GM21367 (cell line): Measurements from ENCODE around the gene APOA5.
"Not testable (repeated sequence)": the region's sequence is repeated elsewhere in the genome, so short reads cannot be mapped to it uniquely, and the experiment has no call there.

Experiments
- ATAC-seq: cut with Tn5 transposase; IDR thresholded peaks from one replicate; pipeline ENCODE4 v1.9.1; 2021; ENCODE audit not compliant: unreplicated experiment

Gene APOA5

DNA sequence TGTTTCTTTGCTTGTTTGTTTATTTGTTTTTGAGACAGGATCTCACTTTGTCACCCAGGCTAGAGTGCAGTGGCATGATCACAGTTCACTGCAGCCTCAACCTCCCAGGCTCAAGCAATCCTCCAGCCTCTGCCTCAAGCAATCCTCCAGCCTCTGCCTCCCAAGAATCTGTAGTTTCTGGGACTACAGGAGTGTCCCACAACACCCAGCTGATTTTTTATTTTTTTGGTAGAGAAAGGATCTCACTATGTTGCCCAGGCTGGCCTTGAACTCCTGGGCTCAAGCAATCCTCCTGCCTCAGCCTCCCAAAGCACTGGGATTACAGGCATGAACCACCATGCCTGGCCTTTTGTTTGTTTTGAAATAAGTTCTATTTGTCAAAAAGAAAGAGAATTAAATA is 10.0 kb upstream of the APOA5 start:
- ATAC-seq = not testable (repeated sequence)

GRCh38 chr11:116800610-116801009 is 8.9 kb upstream of the APOA5 start:
- no peak for ATAC-seq

- no peak for ATAC-seq
These were observed 6.7 kb upstream of the APOA5 start for GRCh38 chr11:116798368-116798767.

DNA sequence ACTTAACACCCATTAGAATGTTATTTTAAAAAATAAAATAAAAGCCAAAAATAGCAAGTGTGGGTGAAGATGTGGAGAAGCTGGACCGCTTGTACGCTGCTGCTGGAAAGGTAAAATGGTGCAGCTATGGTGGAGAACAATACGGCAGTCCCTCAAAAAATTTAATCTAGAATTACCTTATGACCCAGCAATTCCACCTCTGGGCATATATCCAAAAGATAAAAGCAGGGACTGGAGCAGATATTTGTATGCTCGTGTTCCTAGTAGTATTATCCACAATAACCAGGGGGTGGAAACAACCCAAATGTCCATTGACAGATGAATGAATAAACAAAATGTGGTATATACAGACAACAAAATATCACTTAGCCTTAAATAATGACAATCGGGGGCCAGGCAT is 6.1 kb upstream of the APOA5 start:
- no peak for ATAC-seq

- no peak for ATAC-seq
These were observed 4.9 kb upstream of the APOA5 start for GRCh38 chr11:116796548-116796947.

DNA sequence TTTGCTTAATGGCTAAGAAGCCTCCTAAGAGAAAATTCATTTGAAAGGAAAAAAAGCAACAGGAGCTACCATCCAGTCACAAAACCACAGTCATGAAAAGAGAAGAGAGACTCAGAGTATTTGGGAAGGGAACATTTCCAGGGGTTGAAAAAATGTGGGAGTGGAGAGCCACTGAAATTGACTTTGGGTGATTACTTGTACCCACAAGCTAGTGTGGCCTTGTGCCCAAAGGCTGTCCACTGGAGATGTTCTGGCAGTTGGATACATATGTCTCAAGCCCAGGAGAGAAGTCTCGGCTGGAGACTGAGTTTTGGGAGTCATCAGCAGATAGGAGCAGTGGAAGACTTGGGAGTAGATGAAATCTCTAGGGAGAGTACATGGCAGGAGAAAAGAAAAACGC is 3.2 kb upstream of the APOA5 start:
- no peak for ATAC-seq

GRCh38 chr11:116793772-116794097 is 2.1 kb upstream of the APOA5 start:
- no peak for ATAC-seq

DNA sequence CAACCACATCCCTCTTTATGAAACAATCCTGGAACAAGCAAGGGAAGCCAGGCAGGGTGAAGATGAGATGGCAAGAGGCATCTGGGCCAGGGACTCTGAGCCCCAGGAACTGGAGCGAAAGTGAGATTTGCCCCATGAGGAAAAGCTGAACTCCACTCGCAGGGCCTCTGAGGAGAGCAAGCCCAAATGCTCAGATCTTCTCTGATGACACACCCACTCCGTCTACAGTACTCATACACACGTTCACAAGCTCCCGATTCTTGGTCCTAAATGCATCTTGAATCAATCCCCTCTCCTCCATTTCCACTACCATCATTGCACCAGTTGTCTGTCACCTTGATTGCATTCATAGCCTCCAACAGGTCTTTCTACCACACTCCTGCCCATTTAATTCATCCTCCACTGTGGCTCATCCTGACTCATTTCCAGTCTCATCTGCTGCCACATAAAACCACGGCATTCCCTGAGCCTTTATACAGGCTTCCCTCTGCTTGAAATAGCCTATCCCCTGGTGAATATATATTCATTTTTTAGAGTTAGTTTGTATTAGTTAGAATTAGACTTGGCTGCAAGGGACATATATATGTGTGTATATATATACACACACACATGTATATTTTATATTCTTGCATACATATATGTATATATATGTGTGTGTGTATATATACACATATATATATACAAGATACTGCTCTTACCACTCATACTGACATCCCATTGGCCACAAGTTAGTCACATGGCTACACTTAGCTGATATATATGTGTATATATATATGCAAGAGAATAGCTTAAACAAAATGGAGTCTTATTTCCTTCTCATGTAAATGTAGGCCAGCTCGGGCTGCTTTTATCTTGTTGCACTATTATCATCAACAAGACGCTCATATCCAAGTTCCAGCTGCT is 1.4 kb upstream of the APOA5 start:
- no peak for ATAC-seq

DNA sequence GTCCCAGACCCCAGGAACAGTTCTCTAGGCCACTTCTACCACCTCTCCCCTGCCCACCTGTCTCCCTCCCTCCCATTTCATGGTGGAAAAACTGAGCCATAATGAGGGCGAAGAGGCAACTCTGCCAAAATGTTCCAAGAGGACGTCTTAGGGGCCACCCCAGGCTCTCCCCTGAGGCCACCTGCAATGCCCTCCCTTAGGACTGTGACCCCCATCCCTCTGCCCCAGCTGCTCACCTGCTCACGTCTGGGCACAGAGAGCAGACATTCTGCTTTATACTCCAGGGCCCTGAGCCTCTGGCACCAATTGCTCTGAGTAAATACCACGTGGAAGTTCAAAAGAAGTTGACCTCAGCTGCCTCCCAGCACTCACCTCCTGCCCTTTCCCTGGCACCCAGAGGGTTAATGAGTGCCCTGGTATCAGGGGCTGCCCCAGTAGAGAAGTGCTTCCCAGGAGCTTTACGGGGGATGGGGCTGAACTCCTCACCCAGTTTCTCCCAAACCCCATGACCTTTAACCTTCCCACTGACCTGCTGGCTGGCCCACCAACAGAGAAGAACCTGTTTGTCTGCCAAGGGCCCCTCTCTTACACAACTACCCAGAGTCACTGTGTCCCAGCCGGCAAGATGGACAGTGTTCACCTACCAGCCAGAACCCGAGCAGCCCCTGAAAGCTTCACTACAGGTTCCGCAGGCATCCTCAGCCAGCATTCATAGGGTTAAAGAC is 627 bp upstream of the APOA5 start:
- ATAC-seq = no peak

DNA sequence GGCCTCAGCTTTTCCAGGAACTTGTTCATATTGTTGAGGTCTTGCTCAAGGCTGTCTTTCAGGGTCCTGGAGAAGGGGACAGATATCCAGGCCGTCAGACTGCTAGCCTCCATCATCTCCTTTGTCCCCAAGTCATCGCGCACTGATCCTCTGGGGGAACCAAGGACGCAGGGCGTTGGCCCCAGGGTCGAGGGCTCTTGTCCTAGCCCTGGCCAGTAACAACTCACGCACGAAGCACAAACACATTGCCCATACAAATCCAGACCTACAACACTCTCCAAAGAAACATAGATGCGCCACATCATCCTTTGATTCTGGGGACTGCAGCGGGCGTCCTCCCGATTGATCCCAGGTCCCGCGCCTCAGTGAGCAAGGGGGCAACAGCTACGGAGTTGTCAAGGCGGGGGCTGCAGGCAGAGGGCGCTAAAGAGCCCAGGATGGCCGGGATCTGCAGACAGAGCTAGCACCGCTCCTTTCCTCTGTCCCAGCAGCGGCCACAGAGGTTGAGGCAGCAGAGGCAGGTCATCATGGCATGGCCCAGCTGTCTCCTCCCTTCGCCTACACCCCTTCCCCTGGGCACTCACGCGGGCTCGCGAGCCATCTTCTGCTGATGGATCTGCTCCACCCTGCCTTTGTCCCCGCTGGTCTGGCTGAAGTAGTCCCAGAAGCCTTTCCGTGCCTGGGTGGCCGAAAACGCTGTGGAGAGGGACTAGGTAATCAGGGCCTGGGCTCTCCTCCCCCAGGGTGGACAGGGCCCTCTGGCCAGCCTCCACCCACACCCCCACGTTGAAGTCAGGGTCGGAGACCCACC is 472 bp downstream of the APOA5 start:
- ATAC-seq = no peak

DNA sequence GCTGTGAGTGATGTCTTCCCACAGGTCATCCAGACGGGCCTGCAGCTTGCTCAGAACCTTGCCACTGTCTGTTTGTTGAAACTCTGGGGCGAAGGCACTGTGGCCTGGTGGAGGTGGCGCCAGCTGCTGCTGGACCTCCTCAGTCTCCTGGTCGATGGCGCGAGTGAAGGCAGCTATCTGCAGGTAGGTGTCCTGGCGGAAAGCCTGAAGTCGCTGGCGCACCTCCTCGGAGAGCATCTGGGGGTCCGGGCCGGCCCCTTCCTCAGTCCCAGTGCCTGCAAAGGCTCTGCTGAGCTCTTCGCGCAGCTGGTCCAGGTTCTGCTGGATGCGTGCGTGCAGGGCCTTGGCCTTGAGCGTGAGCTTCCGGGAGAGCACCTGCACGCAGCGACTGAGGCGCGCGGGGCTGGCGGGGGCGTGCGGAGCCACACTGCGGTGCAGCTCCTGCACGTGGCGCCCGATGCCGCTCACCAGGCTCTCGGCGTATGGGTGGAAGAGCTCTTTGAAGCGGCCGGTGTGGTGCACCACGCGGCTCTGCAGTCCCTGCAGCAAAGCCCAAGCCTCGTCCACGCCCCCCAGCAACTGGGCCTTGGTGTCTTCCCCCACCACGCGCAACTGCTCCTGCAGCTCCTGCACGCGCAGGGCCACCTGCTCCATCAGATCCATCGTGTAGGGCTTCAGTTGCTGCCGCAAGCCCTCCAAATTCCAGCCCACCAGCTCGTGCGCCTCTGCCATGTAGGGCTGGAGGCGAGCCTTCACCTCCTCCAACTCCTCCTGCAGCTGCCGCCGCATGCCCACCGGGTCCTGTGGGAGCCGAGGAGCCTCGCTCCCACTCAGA is 1.3 kb downstream of the APOA5 start:
- no peak for ATAC-seq

DNA sequence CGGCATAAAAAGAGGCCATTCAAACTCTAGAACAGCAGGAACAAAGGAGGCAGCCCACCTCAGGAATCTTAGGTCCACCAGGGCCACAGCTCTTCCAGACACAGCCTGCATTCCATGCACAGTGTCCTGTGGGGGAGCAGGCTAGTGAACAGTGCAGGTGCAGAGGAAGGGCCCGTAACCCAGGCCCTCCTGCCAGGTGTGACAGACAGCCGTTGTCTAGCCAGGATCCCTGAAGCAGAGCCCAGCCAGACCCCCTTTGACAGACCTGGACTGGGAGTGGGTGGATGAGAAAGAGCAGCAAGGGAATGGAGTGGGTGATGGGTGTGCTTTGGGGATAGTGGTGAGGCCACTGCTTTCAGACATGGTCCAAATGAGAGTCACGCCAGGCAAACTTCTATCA is 2.7 kb downstream of the APOA5 start:
- no peak for ATAC-seq

- no peak for ATAC-seq
These were observed 3.1 kb downstream of the APOA5 start for GRCh38 chr11:116788534-116788933.

DNA sequence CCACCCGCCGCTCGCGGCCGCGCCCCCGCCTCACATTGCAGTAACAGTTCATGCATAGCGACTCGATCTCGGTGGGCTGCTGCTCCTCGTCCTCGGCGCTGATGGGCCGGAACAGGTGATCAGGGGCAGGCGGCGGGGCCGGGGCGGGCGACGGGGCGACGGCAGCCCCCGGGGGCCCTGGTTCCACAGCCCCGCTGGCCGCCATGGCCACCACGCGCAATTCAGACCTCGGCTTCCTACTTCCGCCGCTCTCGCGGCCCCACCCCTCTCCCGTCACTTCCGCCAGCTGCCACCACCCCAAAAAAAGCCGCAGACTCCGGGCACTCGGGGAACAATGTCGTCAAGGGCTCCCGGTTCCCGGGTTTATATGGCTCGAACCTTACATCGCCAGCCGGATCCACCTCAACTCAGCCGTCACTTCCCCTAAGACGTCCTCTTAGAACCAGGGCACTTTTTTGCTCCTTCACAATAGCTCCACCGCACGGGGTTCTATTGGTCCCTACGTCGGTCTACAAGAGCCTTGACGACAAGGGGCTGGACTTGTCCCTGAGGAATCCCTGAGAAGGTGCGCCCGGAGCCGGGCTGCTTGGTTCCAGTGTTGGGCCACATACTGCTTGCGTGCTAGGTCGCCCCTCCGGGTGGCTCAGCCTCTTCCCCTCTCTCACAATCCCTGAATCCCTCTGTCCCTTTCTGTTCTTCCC is 3.7 kb downstream of the APOA5 start, which contains the start of gene ZPR1:
TSS of gene ZPR1 (minus strand) at position 238 of the 701 bp plus-strand sequence. CDS start at position 205, 33 bp downstream.
- ATAC-seq = peak; percentile 80

DNA sequence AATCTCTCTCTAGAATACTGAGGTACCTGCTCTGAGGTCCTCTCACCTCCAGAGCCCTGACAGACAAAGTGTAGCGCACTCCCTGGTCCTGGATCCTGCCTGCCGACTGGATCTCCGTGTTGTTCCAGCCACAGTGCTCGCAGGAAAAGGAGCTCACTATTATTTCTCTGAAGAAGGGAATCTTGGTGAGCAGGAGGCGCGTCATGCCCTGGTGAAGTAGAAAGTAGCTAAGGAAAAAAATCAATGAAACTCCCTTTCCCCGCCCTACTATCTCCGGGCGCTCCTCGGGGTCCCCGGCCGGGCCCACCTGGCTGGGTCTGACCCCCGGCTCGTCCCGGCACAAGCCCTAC is 4.3 kb downstream of the APOA5 start:
- ATAC-seq = no peak

DNA sequence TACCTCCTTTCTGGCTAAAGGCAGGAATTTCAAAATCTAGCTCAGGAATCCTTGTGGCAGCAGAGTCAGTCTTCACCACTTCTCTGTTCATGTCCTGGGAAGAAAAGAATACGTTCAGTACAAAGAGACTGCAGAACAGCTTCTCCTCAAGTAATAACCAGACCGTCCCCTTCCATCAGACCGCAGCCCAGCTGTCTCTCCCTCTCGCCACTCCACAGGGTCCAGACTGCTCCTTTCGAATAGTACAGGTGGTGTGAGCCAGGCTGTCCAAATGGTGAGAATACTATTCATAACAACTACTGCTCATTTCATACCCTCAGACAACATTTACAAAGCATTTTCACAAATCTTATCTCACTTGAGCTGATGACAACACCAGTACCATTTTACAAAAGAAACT is 4.7 kb downstream of the APOA5 start:
- ATAC-seq = no peak

- no peak for ATAC-seq
These were observed 5.4 kb downstream of the APOA5 start for GRCh38 chr11:116786326-116786725.

DNA sequence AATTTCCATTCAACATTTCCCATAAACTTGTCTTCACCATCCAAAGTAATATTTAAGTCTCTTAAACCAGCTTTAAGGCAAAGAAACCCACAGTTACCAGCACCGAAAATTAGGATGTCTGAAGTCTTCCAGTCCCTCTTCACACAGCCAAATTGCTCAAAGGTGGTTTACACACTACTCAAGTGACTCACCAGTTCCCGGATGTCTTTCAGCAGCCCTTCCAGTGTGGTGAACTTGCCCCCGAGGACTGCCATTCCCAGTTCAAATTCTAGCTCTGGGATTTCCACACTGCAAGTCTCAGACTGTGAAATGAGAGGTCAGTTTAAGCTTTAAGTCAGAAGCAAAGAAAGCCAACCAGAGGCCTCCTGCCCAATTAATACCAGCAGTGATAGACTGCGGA is 9.0 kb downstream of the APOA5 start:
- ATAC-seq = no peak

DNA sequence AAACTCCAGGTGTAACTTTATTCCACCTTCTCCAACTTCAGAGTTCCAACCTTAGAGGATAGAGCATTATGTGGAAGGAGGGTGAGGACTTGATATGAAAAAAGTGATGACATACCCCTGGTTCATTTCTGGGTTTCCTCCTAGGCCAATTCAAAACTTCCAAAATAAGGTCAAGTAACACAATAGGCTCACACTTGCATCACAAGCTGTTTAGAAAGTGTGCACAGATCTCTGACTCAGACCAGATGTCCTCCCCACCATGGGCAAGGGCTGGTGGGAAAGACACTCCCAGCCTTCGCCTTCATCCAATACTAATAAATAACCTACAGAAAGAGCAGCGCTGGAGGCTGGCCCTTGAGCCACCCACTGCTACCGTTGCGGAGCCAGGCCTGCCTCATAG is 13.1 kb downstream of the APOA5 start:
- no peak for ATAC-seq

GRCh38 chr11:116777056-116777455 is 14.6 kb downstream of the APOA5 start:
- ATAC-seq = no peak
